HCT116 (cell line): Measurements from ENCODE around the gene FSD1L. TPM values are rescaled to one million over a fixed set of nuclear protein-coding genes. Genes with fewer than 3 reads are reported as not detected.

Experiments
- ATAC-seq: fragments of 200-7000 bp; cut with Tn5 transposase; 2 replicates; pipeline ENCODE4 v1.9.1; 2020; ENCODE audit warnings: mild to moderate bottlenecking, moderate library complexity
- BruUV-seq: library from RNA; stranded (reverse); fragments of 400-500 nt; replicated peaks from 2 replicates; lab custom pipeline; 2021; lab: Mats Ljungman, UMichigan
- CTCF ChIA-PET: fragments of 300-600 bp; sonication (Branson Sonifier 250); formaldehyde crosslinking; loops from one replicate; lab custom pipeline; 2021; ENCODE audit warnings: antibody characterized with exemption; lab: Charles Lee
- POLR2A ChIA-PET: fragments of 300-600, 350-600 bp; sonication (Branson Sonifier 250); formaldehyde crosslinking; loops from one replicate; lab custom pipeline; 2021; ENCODE audit warnings: antibody characterized with exemption; lab: Charles Lee
- RAD21 ChIA-PET, 2 experiments: fragments of 300-600 bp; sonication (Branson Sonifier 250); formaldehyde crosslinking; loops; one replicate each; lab custom pipeline; 2023; ENCODE audit warnings: low total read pairs in 2 of 2; ENCODE audit not compliant: uncharacterized antibody in 2 of 2, unreplicated experiment in 2 of 2, low non-redundant PET in 1 of 2; lab: Charles Lee
- DNase-seq: peaks from one replicate; pipeline ENCODE4 v3.0.0-alpha.2; 2010; ENCODE audit warnings: low read depth, low spot score
- H2AFZ ChIP-seq: fragments of 200-600 bp; shearing (Covaris generic), sonication (generic); 2 replicates; pipeline ENCODE4 v1.6.1; 2017; ENCODE audit warnings: low read depth, mixed run types, mixed read lengths, antibody characterized with exemption, low read length; ENCODE audit not compliant: poor library complexity, severe bottlenecking
- H3K27ac ChIP-seq: 2 replicates; pipeline ENCODE4 v1.5.1; 2012; ENCODE audit warnings: low read depth, low read length
- H3K27me3 ChIP-seq: fragments of 200-600 bp; sonication (generic); 2 replicates; pipeline ENCODE4 v1.6.1; 2016; ENCODE audit warnings: mixed run types, low read length, mixed read lengths; ENCODE audit not compliant: insufficient read depth
- H3K36me3 ChIP-seq, 2 experiments: fragments of 200-500 bp in 1 of 2; fragments of 200-600 bp in 1 of 2; sonication (Bioruptor generic) in 1 of 2; sonication (generic) in 1 of 2; 2 replicates each; pipeline versions ENCODE4 v1.5.1 to v1.6.1; 2014 to 2016; ENCODE audit warnings: low read length in 2 of 2, inconsistent platforms in 1 of 2, mixed read lengths in 1 of 2, mixed run types in 1 of 2; ENCODE audit not compliant: insufficient read depth in 2 of 2, control insufficient read depth in 1 of 2
- H3K4me1 ChIP-seq, 2 experiments: fragments of 200-600 bp in 1 of 2; sonication (generic) in 1 of 2; 2 replicates each; pipeline versions ENCODE4 v1.5.1 to v1.6.1; 2012 to 2017; ENCODE audit warnings: low read length in 2 of 2, inconsistent platforms in 1 of 2, mild to moderate bottlenecking in 1 of 2, mixed read lengths in 1 of 2, mixed run types in 1 of 2, moderate library complexity in 1 of 2; ENCODE audit not compliant: insufficient read depth in 2 of 2, control insufficient read depth in 1 of 2
- H3K4me2 ChIP-seq: fragments of 200-600 bp; sonication (generic); 2 replicates; pipeline ENCODE4 v1.6.1; 2017; ENCODE audit warnings: mixed run types, low read length, mixed read lengths
- H3K4me3 ChIP-seq, 2 experiments: fragments of 200-600 bp in 1 of 2; sonication (generic) in 1 of 2; replicated peaks in 1 of 2; 2 replicates each; pipeline ENCODE4 v1.5.1; 2011 to 2016; ENCODE audit warnings: low read length in 2 of 2, control low read depth in 1 of 2, low read depth in 1 of 2, mild to moderate bottlenecking in 1 of 2, mixed read lengths in 1 of 2, mixed run types in 1 of 2
- H3K79me2 ChIP-seq: fragments of 200-600 bp; sonication (generic); 2 replicates; pipeline ENCODE4 v1.6.1; 2017; ENCODE audit warnings: mild to moderate bottlenecking, mixed run types, low read length, moderate library complexity, mixed read lengths; ENCODE audit not compliant: insufficient read depth
- H3K9ac ChIP-seq: fragments of 200-600 bp; sonication (generic); 2 replicates; pipeline ENCODE4 v1.6.1; 2016; ENCODE audit warnings: low read length, mixed read lengths
- H3K9me2 ChIP-seq: fragments of 200-600 bp; sonication (generic), shearing (Covaris generic); 2 replicates; pipeline ENCODE4 v1.6.1; 2017; ENCODE audit warnings: mixed run types, mild to moderate bottlenecking, moderate library complexity; ENCODE audit not compliant: insufficient read depth
- H3K9me3 ChIP-seq, 2 experiments: fragments of 200-500 bp in 1 of 2; fragments of 200-600 bp in 1 of 2; sonication (Bioruptor generic) in 1 of 2; sonication (generic) in 1 of 2; 2 replicates each; pipeline ENCODE4 v1.6.1; 2014 to 2017; ENCODE audit warnings: low read length in 2 of 2, mixed read lengths in 2 of 2, inconsistent platforms in 1 of 2, low read depth in 1 of 2, mild to moderate bottlenecking in 1 of 2, mixed run types in 1 of 2, moderate library complexity in 1 of 2; ENCODE audit not compliant: control insufficient read depth in 1 of 2, insufficient read depth in 1 of 2
- H4K20me1 ChIP-seq: fragments of 200-600 bp; sonication (generic), shearing (Covaris generic); 2 replicates; pipeline ENCODE4 v1.6.1; 2017; ENCODE audit warnings: mixed run types, mild to moderate bottlenecking, moderate library complexity; ENCODE audit not compliant: insufficient read depth
- CBX3 ChIP-seq: IDR thresholded peaks from 2 replicates; pipeline ENCODE4 v1.6.1; 2012; ENCODE audit warnings: low read depth
- EGR1 ChIP-seq: IDR thresholded peaks from 2 replicates; pipeline ENCODE4 v1.6.1; 2012; ENCODE audit warnings: low read depth
- EZH2 ChIP-seq: fragments of 200-600 bp; sonication (generic); IDR thresholded peaks from 2 replicates; pipeline ENCODE4 v1.6.1; 2017; ENCODE audit warnings: antibody characterized with exemption, mixed run types
- FOSL1 ChIP-seq: IDR thresholded peaks from 2 replicates; pipeline ENCODE4 v1.6.1; 2012; ENCODE audit warnings: low read depth
- MAX ChIP-seq: IDR thresholded peaks from 2 replicates; pipeline ENCODE4 v1.6.1; 2012
- RAD21 ChIP-seq: IDR thresholded peaks from 2 replicates; pipeline ENCODE4 v1.6.1; 2012; ENCODE audit warnings: low read depth, mild to moderate bottlenecking
- SIN3A ChIP-seq: IDR thresholded peaks from 2 replicates; pipeline ENCODE4 v1.6.1; 2012; ENCODE audit warnings: low read depth
- SP1 ChIP-seq: IDR thresholded peaks from 2 replicates; pipeline ENCODE4 v1.6.1; 2012; ENCODE audit warnings: low read depth
- SRF ChIP-seq: IDR thresholded peaks from 2 replicates; pipeline ENCODE4 v1.6.1; 2012; ENCODE audit warnings: low read depth
- TCF7L2 ChIP-seq: IDR thresholded peaks from 2 replicates; pipeline ENCODE4 v1.7.0; 2011; ENCODE audit warnings: borderline replicate concordance, inconsistent platforms; ENCODE audit not compliant: insufficient read depth, insufficient read length; ENCODE audit errors: extremely low read depth
- YY1 ChIP-seq: IDR thresholded peaks from 2 replicates; pipeline ENCODE4 v1.6.1; 2011; ENCODE audit warnings: low read length, low read depth, moderate library complexity, mild to moderate bottlenecking; ENCODE audit not compliant: insufficient replicate concordance; ENCODE audit errors: extremely low read depth
- ZNF274 ChIP-seq: fragments of 200-500 bp; sonication (Bioruptor generic); IDR thresholded peaks from 2 replicates; pipeline ENCODE4 v1.6.1; 2014; ENCODE audit warnings: mild to moderate bottlenecking, low read depth, low read length, inconsistent platforms
- intact Hi-C: fragments of 100-400 bp; cut with micrococcal nuclease; formaldehyde crosslinking; loops from 2 replicates; pipeline ENCODE4 v1.10.0; 2022
- total RNA-seq: library from RNA; stranded (reverse); gene quantifications from one replicate; pipeline ENCODE4 v1.2.1, GENCODE V29; 2021; ENCODE audit not compliant: unreplicated experiment
- TF ChIP-seq, protein P1 (sequence below), 3 experiments: fragments of 200-600 bp in 1 of 3; sonication (generic) in 1 of 3; IDR thresholded peaks in 2 of 3; conservative IDR thresholded peaks in 1 of 3; 2 replicates each; pipeline ENCODE4 v1.5.1; 2012 to 2017; ENCODE audit warnings: low read depth in 2 of 3, low read length in 2 of 3, antibody characterized with exemption in 1 of 3, borderline replicate concordance in 1 of 3, control low read depth in 1 of 3, mild to moderate bottlenecking in 1 of 3, mixed read lengths in 1 of 3, mixed run types in 1 of 3, moderate library complexity in 1 of 3; ENCODE audit not compliant: insufficient read depth in 1 of 3

FSD1L gene
- total RNA-seq, 1 experiment from 2014 or later, result 5.5 TPM

GRCh38 chr9:105425816-105426433 lies 21.9 kb upstream of the FSD1L start:
- ATAC-seq, result peak; percentile 85
- peak overlapping the region; percentile 39 for H2AFZ ChIP-seq
- H3K27ac ChIP-seq, result no peak overlapping the region
- H3K9me2 ChIP-seq, result no peaks in the 10 kb centered on the region
- no TSS peak for BruUV-seq
- H3K4me2 ChIP-seq, result no peak overlapping the region
- H3K36me3 ChIP-seq, result no peaks in the 10 kb centered on the region
- ChIA-PET POLR2A (no interaction called here), RAD21 (no interaction called here), CTCF (no interaction called here)
- no peak for DNase-seq
- no peaks in the 10 kb centered on the region for H3K79me2 ChIP-seq
- no peak overlapping the region for H3K9ac ChIP-seq
- TF ChIP-seq, protein P1, sequence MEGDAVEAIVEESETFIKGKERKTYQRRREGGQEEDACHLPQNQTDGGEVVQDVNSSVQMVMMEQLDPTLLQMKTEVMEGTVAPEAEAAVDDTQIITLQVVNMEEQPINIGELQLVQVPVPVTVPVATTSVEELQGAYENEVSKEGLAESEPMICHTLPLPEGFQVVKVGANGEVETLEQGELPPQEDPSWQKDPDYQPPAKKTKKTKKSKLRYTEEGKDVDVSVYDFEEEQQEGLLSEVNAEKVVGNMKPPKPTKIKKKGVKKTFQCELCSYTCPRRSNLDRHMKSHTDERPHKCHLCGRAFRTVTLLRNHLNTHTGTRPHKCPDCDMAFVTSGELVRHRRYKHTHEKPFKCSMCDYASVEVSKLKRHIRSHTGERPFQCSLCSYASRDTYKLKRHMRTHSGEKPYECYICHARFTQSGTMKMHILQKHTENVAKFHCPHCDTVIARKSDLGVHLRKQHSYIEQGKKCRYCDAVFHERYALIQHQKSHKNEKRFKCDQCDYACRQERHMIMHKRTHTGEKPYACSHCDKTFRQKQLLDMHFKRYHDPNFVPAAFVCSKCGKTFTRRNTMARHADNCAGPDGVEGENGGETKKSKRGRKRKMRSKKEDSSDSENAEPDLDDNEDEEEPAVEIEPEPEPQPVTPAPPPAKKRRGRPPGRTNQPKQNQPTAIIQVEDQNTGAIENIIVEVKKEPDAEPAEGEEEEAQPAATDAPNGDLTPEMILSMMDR (IDR thresholded peaks at IDR 0.05 in 2 of 3, conservative IDR thresholded peaks at IDR 0.05 in 1 of 3; ENCODE audit: borderline replicate concordance in 1 of 3, insufficient read depth in 1 of 3, low read depth in 2 of 3, low read length in 2 of 3), result peak; percentile 37 to 58 (median 51); a peak in 4 of 6 replicates
- TF ChIP-seq EZH2, result no peak
- TF ChIP-seq ZNF274, result no peak
- TF ChIP-seq YY1, result no peak
- TF ChIP-seq RAD21, result peak; percentile 71
- intact Hi-C loops, result loop anchor here (5.0 kb wide), 3 partner anchors 266 to 456 kb away; partner anchors contain the start of gene TMEM38B
- no peaks in the 10 kb centered on the region for H4K20me1 ChIP-seq
- no peaks in the 10 kb centered on the region for H3K9me3 ChIP-seq
- no peak overlapping the region for H3K4me3 ChIP-seq
- no peaks in the 10 kb centered on the region for H3K4me1 ChIP-seq
- H3K27me3 ChIP-seq, result no peaks in the 10 kb centered on the region

- H3K4me1 ChIP-seq, result no peaks in the 10 kb centered on the region
- intact Hi-C loops, result loop anchor here (5.0 kb wide), 3 partner anchors 266 to 456 kb away; partner anchors contain the start of gene TMEM38B
- H3K27me3 ChIP-seq, result no peaks in the 10 kb centered on the region
- H3K4me3 ChIP-seq, result no peak overlapping the region
- H2AFZ ChIP-seq, result no peak overlapping the region
- no peaks in the 10 kb centered on the region for H3K9me3 ChIP-seq
- ChIA-PET RAD21 (no interaction called here), POLR2A (no interaction called here), CTCF (no interaction called here)
- H3K4me2 ChIP-seq, result no peak overlapping the region
- no peaks in the 10 kb centered on the region for H3K9me2 ChIP-seq
- no peaks in the 10 kb centered on the region for H3K79me2 ChIP-seq
- no peaks in the 10 kb centered on the region for H4K20me1 ChIP-seq
- no peak for ATAC-seq
- no peak overlapping the region for H3K9ac ChIP-seq
- BruUV-seq, result no TSS peak
- DNase-seq, result no peak
- no peaks in the 10 kb centered on the region for H3K36me3 ChIP-seq
- no peak overlapping the region for H3K27ac ChIP-seq
- TF ChIP-seq SP1, result no peak
- no peak for TF ChIP-seq SIN3A
- no peak for TF ChIP-seq EGR1
- no peak for TF ChIP-seq CBX3
- TF ChIP-seq TCF7L2, result no peak
- TF ChIP-seq, protein P1 (IDR thresholded peaks at IDR 0.05 in 2 of 3, conservative IDR thresholded peaks at IDR 0.05 in 1 of 3; ENCODE audit: borderline replicate concordance in 1 of 3, insufficient read depth in 1 of 3, low read depth in 2 of 3, low read length in 2 of 3), result no peak
- no peak for TF ChIP-seq SRF
- no peak for TF ChIP-seq FOSL1
- no peak for TF ChIP-seq MAX
- TF ChIP-seq, all 23 proteins: peak for 0
Observed at GRCh38 chr9:105426657-105427056, 21.2 kb upstream of the FSD1L start.
